AG09319 (cell line): Measurements from ENCODE around the gene EDC3.

Experiments
- DNase-seq: peaks from one replicate; pipeline ENCODE4 v3.0.0-alpha.2; 2010; ENCODE audit warnings: low read depth; ENCODE audit errors: extremely low read depth
- TF ChIP-seq, protein P1 (sequence below): IDR thresholded peaks from 2 replicates; pipeline ENCODE4 v1.5.1; 2011; ENCODE audit warnings: low read depth, mild to moderate bottlenecking, inconsistent platforms, low read length, moderate library complexity

EDC3 gene

GRCh38 chr15:74627766-74628165 is 68.1 kb downstream of the EDC3 start:
- TF ChIP-seq, protein P1, sequence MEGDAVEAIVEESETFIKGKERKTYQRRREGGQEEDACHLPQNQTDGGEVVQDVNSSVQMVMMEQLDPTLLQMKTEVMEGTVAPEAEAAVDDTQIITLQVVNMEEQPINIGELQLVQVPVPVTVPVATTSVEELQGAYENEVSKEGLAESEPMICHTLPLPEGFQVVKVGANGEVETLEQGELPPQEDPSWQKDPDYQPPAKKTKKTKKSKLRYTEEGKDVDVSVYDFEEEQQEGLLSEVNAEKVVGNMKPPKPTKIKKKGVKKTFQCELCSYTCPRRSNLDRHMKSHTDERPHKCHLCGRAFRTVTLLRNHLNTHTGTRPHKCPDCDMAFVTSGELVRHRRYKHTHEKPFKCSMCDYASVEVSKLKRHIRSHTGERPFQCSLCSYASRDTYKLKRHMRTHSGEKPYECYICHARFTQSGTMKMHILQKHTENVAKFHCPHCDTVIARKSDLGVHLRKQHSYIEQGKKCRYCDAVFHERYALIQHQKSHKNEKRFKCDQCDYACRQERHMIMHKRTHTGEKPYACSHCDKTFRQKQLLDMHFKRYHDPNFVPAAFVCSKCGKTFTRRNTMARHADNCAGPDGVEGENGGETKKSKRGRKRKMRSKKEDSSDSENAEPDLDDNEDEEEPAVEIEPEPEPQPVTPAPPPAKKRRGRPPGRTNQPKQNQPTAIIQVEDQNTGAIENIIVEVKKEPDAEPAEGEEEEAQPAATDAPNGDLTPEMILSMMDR: no peak
- no peak for DNase-seq

GRCh38 chr15:74626752-74627692 is 68.8 kb downstream of the EDC3 start:
- TF ChIP-seq, protein P1: no peak
- no peak for DNase-seq

DNA sequence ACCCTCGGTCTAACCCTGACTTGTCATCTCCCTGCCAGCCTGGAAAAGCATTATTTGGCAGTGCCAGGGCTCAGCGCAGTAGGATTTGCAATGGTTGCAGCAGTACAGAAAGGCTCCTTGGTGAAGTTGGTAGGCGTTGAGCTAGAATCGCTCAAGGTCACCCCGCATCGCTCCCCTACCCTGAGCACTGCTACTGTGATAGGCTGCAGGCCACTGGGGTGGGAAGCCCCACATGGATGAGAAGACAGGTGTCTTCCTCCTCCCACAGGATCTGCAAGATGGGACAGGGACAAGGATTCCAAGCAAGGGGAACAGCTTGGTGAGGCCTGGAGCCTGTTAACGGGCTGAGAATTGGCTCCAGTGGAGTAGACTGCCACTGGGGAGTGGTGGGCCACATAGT is 69.5 kb downstream of the EDC3 start:
- no peak for DNase-seq
- TF ChIP-seq, protein P1: no peak

DNA sequence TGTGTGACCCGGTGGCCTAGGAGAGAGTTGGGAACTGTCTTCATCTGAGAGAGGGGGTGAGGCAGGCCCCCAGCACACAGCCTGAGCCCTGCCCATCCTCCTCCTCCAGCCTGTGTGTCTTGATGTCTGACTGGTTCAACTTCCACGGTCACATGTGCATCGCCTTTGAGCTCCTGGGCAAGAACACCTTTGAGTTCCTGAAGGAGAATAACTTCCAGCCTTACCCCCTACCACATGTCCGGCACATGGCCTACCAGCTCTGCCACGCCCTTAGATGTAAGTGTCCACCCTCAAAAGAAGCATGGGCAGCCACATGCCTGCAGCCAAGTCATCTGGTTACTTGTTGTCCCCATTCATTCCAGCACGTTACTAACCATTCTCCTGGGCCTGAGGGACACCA is 70.1 kb downstream of the EDC3 start:
- DNase-seq: no peak
- TF ChIP-seq, protein P1: no peak

DNA sequence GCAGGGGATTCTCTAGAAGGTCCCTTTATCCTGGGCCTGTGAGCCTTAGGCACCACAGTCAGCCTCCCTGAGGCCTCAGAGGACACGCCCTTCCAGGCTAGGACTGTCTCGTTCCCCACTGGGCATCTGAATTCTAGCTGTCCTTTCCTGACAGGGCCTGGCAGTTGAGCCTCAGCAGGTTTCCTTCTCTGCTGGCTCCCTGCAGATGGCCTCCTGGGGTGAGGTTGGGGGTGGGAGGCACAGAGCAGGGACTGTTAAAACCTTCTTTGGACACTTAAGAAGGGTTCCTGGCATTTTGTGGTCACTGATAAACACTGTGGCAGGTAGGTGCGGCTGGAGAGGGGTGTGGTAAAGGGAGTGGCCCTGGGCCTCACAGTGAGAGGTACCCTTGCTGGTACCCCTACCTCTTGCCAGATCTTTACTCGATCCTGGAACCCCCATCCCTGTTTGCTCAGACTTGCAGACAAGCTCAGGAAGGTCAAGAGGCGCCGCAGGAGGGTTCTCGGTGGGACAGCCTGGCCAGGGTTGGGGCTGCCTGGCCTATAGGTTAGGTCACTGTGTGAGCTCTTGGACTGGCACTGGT is 71.7 kb downstream of the EDC3 start:
- no peak for DNase-seq
- TF ChIP-seq, protein P1: no peak

DNA sequence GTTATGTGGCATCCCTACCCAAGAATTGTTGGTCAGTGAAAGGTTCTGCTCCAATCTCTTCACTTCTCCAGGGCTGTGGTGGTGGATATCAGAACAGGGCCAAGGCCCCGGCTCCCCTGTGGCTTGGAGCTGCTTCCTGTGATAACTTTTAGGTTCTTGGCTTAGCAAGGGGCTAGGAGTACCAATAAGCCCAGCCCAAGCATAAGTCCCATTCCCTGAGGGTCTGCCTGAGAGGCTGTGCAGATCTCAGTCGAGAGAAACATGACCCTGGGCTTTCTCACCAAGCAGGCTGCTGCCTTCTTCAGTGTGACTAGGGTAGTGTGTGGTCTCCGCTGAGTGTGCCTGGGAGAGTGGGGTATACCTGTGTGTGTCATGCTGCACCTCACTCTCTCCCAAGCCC is 73.1 kb downstream of the EDC3 start:
- DNase-seq: no peak
- TF ChIP-seq, protein P1: no peak

GRCh38 chr15:74621936-74622335 is 73.9 kb downstream of the EDC3 start:
- TF ChIP-seq, protein P1: no peak
- no peak for DNase-seq
